C4-2B (cell line): Measurements from ENCODE around the gene TTLL7.

Experiments
- CTCF ChIP-seq: fragments of 450-650 bp; conservative IDR thresholded peaks from 2 replicates; pipeline ENCODE4 v1.5.1; 2017; ENCODE audit warnings: mild to moderate bottlenecking
- ZFX ChIP-seq: fragments of 450-650 bp; IDR thresholded peaks from 2 replicates; pipeline ENCODE4 v1.6.1; 2017

GRCh38 chr1:83829106-83829505, 169.8 kb downstream of the TTLL7 start:
- TF ChIP-seq CTCF (no peak), ZFX (no peak)
